Urinary bladder (tissue), 4 donors: ENCODE data around the gene RASAL2. TPM values are rescaled to one million over a fixed set of nuclear protein-coding genes. Genes with fewer than 3 reads are reported as not detected.
"Not testable (repeated sequence)": the region's sequence is repeated elsewhere in the genome, so short reads cannot be mapped to it uniquely, and the experiment has no call there.

Experiments
- DNase-seq: peaks from one replicate; pipeline ENCODE4 v3.0.0-alpha.2; 2015; ENCODE audit errors: extremely low spot score
- H3K27ac ChIP-seq: one replicate; pipeline ENCODE4 v1.5.1; 2013; ENCODE audit warnings: low read depth, mild to moderate bottlenecking, moderate library complexity
- H3K36me3 ChIP-seq: one replicate; pipeline ENCODE4 v1.6.1; 2013; ENCODE audit warnings: mild to moderate bottlenecking, moderate library complexity; ENCODE audit not compliant: insufficient read depth
- H3K4me1 ChIP-seq: one replicate; pipeline ENCODE4 v1.6.1; 2013; ENCODE audit warnings: mild to moderate bottlenecking, moderate library complexity; ENCODE audit not compliant: insufficient read depth
- H3K4me3 ChIP-seq: one replicate; pipeline ENCODE4 v1.5.1; 2013; ENCODE audit warnings: low read depth, low read length
- WGBS: extraction: QIAGEN DNeasy Blood & Tissue Kit; methylation state at CpG from one replicate; pipeline ENCODE4 v1.1.7; 2013; 5-methylcytosine and 5-hydroxymethylcytosine counted together
- polyA plus RNA-seq: library from polyadenylated mRNA; stranded (reverse); fragments of 200-250 nt; gene quantifications from one replicate; pipeline ENCODE4 v1.2.3, GENCODE V29; 2013
- total RNA-seq: library from RNA; depleted of rRNA; stranded (reverse); fragments of >200 nt; gene quantifications from one replicate; pipeline ENCODE4 v1.2.3, GENCODE V29; 2014
- donor health status: healthy with polysubstance abuse.
- donor health status: healthy.

RASAL2 gene
- total and polyA plus RNA-seq, 2 donors = 8.8 to 29.2 TPM

DNA sequence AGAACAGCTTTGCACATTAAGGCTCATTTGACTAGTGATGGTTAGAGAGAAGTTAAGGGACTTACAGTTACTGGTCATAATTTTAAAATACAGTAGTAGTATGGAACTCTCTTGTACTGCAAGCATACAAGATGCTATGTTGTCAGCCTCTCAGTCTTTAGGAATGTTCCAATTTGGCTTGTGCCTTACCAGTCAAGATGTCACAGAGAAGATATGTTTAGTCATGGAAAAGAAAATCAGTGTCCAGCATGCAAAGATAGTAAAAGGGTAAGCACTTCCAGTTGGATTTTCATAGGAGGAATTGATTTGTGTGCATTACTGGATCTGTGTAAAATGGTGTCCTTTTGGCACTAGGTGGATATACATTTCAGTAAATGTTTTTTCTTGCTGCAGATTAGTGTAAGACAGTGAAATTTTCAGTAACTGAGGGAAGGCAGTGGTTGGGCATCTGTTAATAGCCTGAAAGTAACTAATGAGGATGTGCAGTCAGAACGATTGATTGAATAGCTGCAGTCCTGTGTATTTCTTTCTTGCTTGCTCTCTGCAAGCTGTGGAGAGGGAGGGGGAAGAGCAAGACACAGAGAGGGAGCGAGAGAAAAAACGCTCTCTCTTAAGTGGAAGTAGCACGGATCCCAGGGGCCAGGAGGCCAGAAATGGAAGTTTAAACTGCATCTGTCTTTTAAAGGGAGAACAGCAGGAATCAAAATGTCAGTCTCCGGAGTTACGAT is 294.7 kb downstream of the RASAL2 start:
- no peaks in the 10 kb centered on the region for H3K4me1 ChIP-seq
- no peaks in the 10 kb centered on the region for H3K36me3 ChIP-seq
- 20% methylated on average over 6 of the region's 6 CpGs for WGBS
- H3K27ac ChIP-seq = no peak overlapping the region
- H3K4me3 ChIP-seq = no peak overlapping the region
- no peak for DNase-seq

DNA sequence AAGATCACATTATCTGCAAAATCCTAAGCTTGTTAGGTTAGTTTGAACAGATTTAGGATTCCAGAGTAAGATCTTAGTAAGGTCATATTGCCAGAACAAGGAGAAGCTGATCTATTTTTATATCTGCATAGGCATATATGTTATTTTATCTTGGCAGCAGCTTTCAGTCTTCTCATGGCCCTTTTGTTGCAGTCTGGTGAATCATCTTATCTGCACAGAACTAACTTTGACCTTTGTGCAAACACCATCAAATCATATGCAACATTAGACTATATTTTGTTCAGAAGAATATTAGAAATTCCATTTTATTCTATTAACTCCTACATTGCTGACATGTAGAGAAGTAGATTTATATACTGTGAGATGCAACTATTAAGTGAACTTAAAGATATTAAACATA is 295.5 kb downstream of the RASAL2 start:
- Histone ChIP-seq H3K36me3 (no peaks in the 10 kb centered on the region), H3K4me3 (no peak overlapping the region), H3K4me1 (no peaks in the 10 kb centered on the region), H3K27ac (no peak overlapping the region)
- DNase-seq = no peak

GRCh38 chr1:178390280-178390679 is 296.4 kb downstream of the RASAL2 start:
- H3K27ac ChIP-seq, DNase-seq, H3K36me3 ChIP-seq, H3K4me1 ChIP-seq, H3K4me3 ChIP-seq: not testable (repeated sequence)
- WGBS = 91% methylated on average over 8 of the region's 8 CpGs

- DNase-seq = no peak
- Histone ChIP-seq H3K4me3 (no peak overlapping the region), H3K27ac (no peak overlapping the region), H3K4me1 (no peaks in the 10 kb centered on the region), H3K36me3 (no peaks in the 10 kb centered on the region)
- WGBS = 91% methylated on average over 10 of the region's 10 CpGs
Measured at GRCh38 chr1:178393370-178393769, 299.5 kb downstream of the RASAL2 start.

- Histone ChIP-seq H3K4me3 (no peak overlapping the region), H3K4me1 (no peaks in the 10 kb centered on the region), H3K27ac (no peak overlapping the region), H3K36me3 (no peaks in the 10 kb centered on the region)
- DNase-seq = no peak
Measured at GRCh38 chr1:178396789-178397188, 302.9 kb downstream of the RASAL2 start.

- WGBS = 87% methylated on average over 2 of the region's 2 CpGs
- no peak for DNase-seq
- H3K4me1 ChIP-seq = no peaks in the 10 kb centered on the region
- H3K27ac ChIP-seq = no peak overlapping the region
- H3K36me3 ChIP-seq = no peaks in the 10 kb centered on the region
- H3K4me3 ChIP-seq = no peak overlapping the region
Measured at GRCh38 chr1:178397678-178398077, 303.8 kb downstream of the RASAL2 start.

DNA sequence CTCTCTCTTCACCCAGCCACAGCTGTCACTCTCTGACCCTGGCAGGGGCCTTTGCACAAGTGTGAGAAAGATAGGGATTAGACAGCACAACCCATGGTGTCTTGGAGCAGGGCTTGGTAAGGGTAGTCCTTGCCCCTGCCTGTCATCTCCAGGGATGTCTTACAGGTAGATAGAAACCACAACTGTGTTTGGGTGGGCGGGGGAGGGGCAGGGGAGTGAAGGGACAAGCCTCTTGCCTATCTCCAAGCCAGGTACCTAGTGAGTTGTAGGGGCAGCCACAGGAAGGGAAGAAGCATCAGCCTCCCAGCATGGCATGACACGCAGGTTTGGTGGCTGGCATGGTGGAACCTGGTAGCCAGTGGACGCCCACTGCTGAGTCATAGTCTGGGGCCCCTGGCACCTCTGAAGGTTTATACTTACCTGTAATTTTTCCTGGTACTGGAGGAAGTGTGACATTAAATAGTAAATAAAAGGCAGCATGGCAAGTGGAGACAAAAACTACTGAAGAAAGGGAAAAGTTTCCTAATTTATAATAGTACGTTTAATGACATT is 305.3 kb downstream of the RASAL2 start:
- 91% methylated on average over 4 of the region's 4 CpGs for WGBS
- DNase-seq = no peak
- H3K36me3 ChIP-seq = no peaks in the 10 kb centered on the region
- no peak overlapping the region for H3K4me3 ChIP-seq
- H3K27ac ChIP-seq = no peak overlapping the region
- H3K4me1 ChIP-seq = no peaks in the 10 kb centered on the region

- H3K4me1 ChIP-seq = no peaks in the 10 kb centered on the region
- DNase-seq = no peak
- H3K4me3 ChIP-seq = no peak overlapping the region
- H3K27ac ChIP-seq = no peak overlapping the region
- no peaks in the 10 kb centered on the region for H3K36me3 ChIP-seq
- 87% methylated on average over 1 of the region's 1 CpG for WGBS
Measured at GRCh38 chr1:178405137-178405536, 311.2 kb downstream of the RASAL2 start.

GRCh38 chr1:178407215-178407614 is 313.3 kb downstream of the RASAL2 start:
- no peak overlapping the region for H3K4me3 ChIP-seq
- no peaks in the 10 kb centered on the region for H3K36me3 ChIP-seq
- H3K4me1 ChIP-seq = no peaks in the 10 kb centered on the region
- DNase-seq = no peak
- no peak overlapping the region for H3K27ac ChIP-seq
- WGBS = 47% methylated on average over 2 of the region's 2 CpGs

DNA sequence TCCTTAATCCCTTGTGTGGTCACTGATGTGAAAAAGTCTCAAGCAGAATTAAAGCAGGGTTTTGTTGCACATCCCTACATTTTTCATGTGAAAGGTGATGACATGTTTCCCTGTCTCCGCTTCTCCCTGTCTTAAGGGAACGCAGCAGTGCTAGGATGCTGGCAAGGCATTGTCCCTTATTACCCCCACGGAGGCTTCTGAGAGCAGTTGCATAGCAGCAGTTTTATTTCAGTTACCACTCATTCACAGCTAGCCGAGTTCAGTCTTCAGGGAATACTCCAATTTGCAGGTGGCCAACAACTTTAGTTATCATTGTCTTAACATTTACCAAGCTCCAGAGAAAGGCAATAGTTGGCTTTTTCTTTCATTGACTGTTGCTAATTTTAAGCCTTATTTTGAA is 313.8 kb downstream of the RASAL2 start:
- WGBS = 37% methylated on average over 4 of the region's 4 CpGs
- H3K27ac ChIP-seq = no peak overlapping the region
- H3K4me1 ChIP-seq = no peaks in the 10 kb centered on the region
- H3K4me3 ChIP-seq = no peak overlapping the region
- H3K36me3 ChIP-seq = no peaks in the 10 kb centered on the region
- DNase-seq = no peak

GRCh38 chr1:178408871-178409270 is 315.0 kb downstream of the RASAL2 start:
- Histone ChIP-seq H3K4me1 (no peaks in the 10 kb centered on the region), H3K4me3 (no peak overlapping the region), H3K27ac (no peak overlapping the region), H3K36me3 (no peaks in the 10 kb centered on the region)
- WGBS = 96% methylated on average over 2 of the region's 2 CpGs
- DNase-seq = no peak

DNA sequence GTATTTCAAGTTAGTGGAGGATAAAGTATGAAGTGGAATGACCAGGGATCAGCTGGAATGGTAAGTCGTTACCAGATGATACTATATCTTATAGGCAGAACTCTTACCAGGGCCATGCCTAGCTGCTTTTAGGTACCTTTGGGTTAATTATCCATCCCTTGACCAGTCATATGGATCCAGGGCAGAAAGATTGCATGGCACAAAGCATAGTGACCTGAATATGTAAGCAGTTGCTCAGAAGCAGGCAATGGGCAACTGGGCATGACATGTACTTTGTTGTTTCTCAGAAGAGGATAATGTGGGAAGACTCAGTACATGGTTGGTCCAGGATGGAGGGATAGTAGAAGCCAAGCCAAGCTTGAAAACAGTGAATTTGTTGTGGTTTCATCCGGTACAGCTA is 315.6 kb downstream of the RASAL2 start:
- Histone ChIP-seq H3K4me1 (no peaks in the 10 kb centered on the region), H3K27ac (no peak overlapping the region), H3K36me3 (no peaks in the 10 kb centered on the region), H3K4me3 (no peak overlapping the region)
- WGBS = 95% methylated on average over 2 of the region's 2 CpGs
- DNase-seq = no peak

DNA sequence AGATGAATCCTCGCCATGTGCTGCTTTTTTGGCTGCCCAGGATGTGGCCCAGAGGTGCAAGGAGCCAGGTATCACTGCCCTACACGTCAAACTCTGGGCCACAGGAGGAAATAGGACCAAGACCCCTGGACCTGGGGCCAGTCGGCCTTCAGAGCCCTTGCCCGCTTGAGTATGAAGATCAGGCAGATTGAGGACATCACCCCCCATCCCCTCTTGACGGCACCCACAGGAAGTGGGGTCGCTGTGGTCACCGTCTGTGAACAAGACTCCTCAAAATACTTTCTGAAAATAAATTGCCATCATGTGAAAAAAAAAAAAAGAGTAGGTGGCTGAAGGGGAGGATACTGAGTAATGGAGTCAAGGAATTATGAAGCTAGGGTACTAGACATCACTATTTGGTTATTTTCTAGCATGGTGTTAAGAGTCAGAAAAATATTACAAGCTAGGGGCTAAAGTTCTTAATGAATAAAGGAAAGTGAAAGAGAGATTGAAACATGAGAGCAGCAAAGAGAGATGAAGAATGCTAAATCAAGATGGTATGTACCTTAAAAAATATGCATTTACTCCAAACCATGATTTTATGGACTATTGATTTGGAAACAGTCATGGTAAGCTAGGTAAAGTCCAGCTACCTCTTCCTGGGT is 318.0 kb downstream of the RASAL2 start:
- WGBS = 90% methylated on average over 7 of the region's 7 CpGs
- no peak for DNase-seq
- no peaks in the 10 kb centered on the region for H3K4me1 ChIP-seq
- H3K4me3 ChIP-seq = no peak overlapping the region
- no peak overlapping the region for H3K27ac ChIP-seq
- H3K36me3 ChIP-seq = no peaks in the 10 kb centered on the region

GRCh38 chr1:178412400-178412770 is 318.5 kb downstream of the RASAL2 start:
- WGBS = 39% methylated on average over 1 of the region's 1 CpG
- no peak for DNase-seq
- Histone ChIP-seq H3K4me3 (no peak overlapping the region), H3K27ac (no peak overlapping the region), H3K4me1 (no peaks in the 10 kb centered on the region), H3K36me3 (no peaks in the 10 kb centered on the region)
